A549 (cell line): ENCODE results near the gene AKAP6.

Experiments used
- POLR2A ChIP-seq: IDR thresholded peaks from 2 replicates; pipeline ENCODE4 v1.6.1; 2012; ENCODE audit warnings: mild to moderate bottlenecking, low read length
- TF ChIP-seq, protein P1 (sequence below): fragments of >200 bp; sonication (Bioruptor Twin); formaldehyde crosslinking; IDR thresholded peaks from 3 replicates; pipeline ENCODE4 v1.5.1; 2016

DNA sequence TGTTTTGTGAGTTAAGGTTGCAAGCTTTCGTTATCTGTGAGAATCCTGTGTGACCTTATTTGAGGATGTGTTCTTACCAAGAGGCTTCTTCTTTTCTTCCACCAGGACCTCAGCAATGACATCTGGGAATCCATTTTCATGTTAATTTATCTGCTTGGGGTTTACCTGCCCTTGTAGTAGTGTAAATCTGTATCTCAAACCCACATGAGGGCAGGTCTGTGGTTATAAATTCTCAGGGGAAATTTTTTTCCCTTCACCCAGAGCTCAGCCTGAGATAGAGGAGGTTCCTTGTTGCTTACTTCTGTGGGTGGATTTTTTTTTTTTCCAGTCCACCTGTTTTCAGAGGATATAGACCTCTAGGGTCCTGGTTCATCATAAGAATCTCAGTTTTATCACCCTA is 70.8 kb downstream of the AKAP6 start:
- TF ChIP-seq, protein P1, sequence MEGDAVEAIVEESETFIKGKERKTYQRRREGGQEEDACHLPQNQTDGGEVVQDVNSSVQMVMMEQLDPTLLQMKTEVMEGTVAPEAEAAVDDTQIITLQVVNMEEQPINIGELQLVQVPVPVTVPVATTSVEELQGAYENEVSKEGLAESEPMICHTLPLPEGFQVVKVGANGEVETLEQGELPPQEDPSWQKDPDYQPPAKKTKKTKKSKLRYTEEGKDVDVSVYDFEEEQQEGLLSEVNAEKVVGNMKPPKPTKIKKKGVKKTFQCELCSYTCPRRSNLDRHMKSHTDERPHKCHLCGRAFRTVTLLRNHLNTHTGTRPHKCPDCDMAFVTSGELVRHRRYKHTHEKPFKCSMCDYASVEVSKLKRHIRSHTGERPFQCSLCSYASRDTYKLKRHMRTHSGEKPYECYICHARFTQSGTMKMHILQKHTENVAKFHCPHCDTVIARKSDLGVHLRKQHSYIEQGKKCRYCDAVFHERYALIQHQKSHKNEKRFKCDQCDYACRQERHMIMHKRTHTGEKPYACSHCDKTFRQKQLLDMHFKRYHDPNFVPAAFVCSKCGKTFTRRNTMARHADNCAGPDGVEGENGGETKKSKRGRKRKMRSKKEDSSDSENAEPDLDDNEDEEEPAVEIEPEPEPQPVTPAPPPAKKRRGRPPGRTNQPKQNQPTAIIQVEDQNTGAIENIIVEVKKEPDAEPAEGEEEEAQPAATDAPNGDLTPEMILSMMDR, result no peak
- TF ChIP-seq POLR2A, result no peak
